Urinary bladder (tissue), 4 donors: Measurements from ENCODE around the gene TAF5L. TPM values are rescaled to one million over a fixed set of nuclear protein-coding genes. Genes with fewer than 3 reads are reported as not detected.

Experiments
- DNase-seq: peaks from one replicate; pipeline ENCODE4 v3.0.0-alpha.2; 2015; ENCODE audit errors: extremely low spot score
- H3K27ac ChIP-seq: one replicate; pipeline ENCODE4 v1.5.1; 2013; ENCODE audit warnings: low read depth, mild to moderate bottlenecking, moderate library complexity
- H3K36me3 ChIP-seq: one replicate; pipeline ENCODE4 v1.6.1; 2013; ENCODE audit warnings: mild to moderate bottlenecking, moderate library complexity; ENCODE audit not compliant: insufficient read depth
- H3K4me1 ChIP-seq: one replicate; pipeline ENCODE4 v1.6.1; 2013; ENCODE audit warnings: mild to moderate bottlenecking, moderate library complexity; ENCODE audit not compliant: insufficient read depth
- H3K4me3 ChIP-seq: one replicate; pipeline ENCODE4 v1.5.1; 2013; ENCODE audit warnings: low read depth, low read length
- WGBS: extraction: QIAGEN DNeasy Blood & Tissue Kit; methylation state at CpG from one replicate; pipeline ENCODE4 v1.1.7; 2013; 5-methylcytosine and 5-hydroxymethylcytosine counted together
- polyA plus RNA-seq: library from polyadenylated mRNA; stranded (reverse); fragments of 200-250 nt; gene quantifications from one replicate; pipeline ENCODE4 v1.2.3, GENCODE V29; 2013
- total RNA-seq: library from RNA; depleted of rRNA; stranded (reverse); fragments of >200 nt; gene quantifications from one replicate; pipeline ENCODE4 v1.2.3, GENCODE V29; 2014
- donor health status: healthy with polysubstance abuse.
- donor health status: healthy.

Gene TAF5L
- total and polyA plus RNA-seq, 2 donors = 18.1 to 19.3 TPM

- WGBS = 93% methylated on average over 5 of the region's 5 CpGs
- H3K4me3 ChIP-seq = no peak overlapping the region
- DNase-seq = no peak
- H3K27ac ChIP-seq = no peak overlapping the region
- H3K36me3 ChIP-seq = peaks cover 2% of the 10 kb centered on the region
- no peaks in the 10 kb centered on the region for H3K4me1 ChIP-seq
Measured at GRCh38 chr1:229655781-229656180, 29.9 kb upstream of the TAF5L start.

GRCh38 chr1:229653420-229653819 lies 27.5 kb upstream of the TAF5L start:
- 65% methylated on average over 1 of the region's 1 CpG for WGBS
- DNase-seq = no peak
- Histone ChIP-seq H3K4me1 (no peaks in the 10 kb centered on the region), H3K27ac (no peak overlapping the region), H3K36me3 (peaks cover 2% of the 10 kb centered on the region), H3K4me3 (no peak overlapping the region)

- no peak for DNase-seq
- no peak overlapping the region for H3K27ac ChIP-seq
- no peak overlapping the region for H3K4me3 ChIP-seq
- H3K4me1 ChIP-seq = no peaks in the 10 kb centered on the region
- peaks cover 5% of the 10 kb centered on the region for H3K36me3 ChIP-seq
- WGBS = 95% methylated on average over 3 of the region's 3 CpGs
Measured at GRCh38 chr1:229651546-229651945, 25.6 kb upstream of the TAF5L start.

GRCh38 chr1:229650045-229650444 lies 24.1 kb upstream of the TAF5L start:
- no peak for DNase-seq
- H3K36me3 ChIP-seq = peaks cover 5% of the 10 kb centered on the region
- WGBS = 93% methylated on average over 4 of the region's 4 CpGs
- no peaks in the 10 kb centered on the region for H3K4me1 ChIP-seq
- no peak overlapping the region for H3K27ac ChIP-seq
- H3K4me3 ChIP-seq = no peak overlapping the region

- Histone ChIP-seq H3K4me1 (no peaks in the 10 kb centered on the region), H3K27ac (no peak overlapping the region), H3K4me3 (no peak overlapping the region), H3K36me3 (peaks cover 5% of the 10 kb centered on the region)
- WGBS = 94% methylated on average over 4 of the region's 4 CpGs
- DNase-seq = no peak
Measured at GRCh38 chr1:229648406-229648805, 22.5 kb upstream of the TAF5L start.

- Histone ChIP-seq H3K4me1 (no peaks in the 10 kb centered on the region), H3K27ac (no peak overlapping the region), H3K36me3 (peaks cover 3% of the 10 kb centered on the region), H3K4me3 (no peak overlapping the region)
- no peak for DNase-seq
- 91% methylated on average over 15 of the region's 15 CpGs for WGBS
Measured at GRCh38 chr1:229645324-229645993, 19.5 kb upstream of the TAF5L start.

GRCh38 chr1:229643996-229644745 lies 18.2 kb upstream of the TAF5L start:
- H3K36me3 ChIP-seq = peaks cover 3% of the 10 kb centered on the region

GRCh38 chr1:229642970-229643369 lies 17.0 kb upstream of the TAF5L start:
- WGBS = 98% methylated on average over 4 of the region's 4 CpGs
- no peaks in the 10 kb centered on the region for H3K4me1 ChIP-seq
- no peak for DNase-seq
- peaks cover 3% of the 10 kb centered on the region for H3K36me3 ChIP-seq
- no peak overlapping the region for H3K27ac ChIP-seq
- H3K4me3 ChIP-seq = no peak overlapping the region

More at GRCh38 chr1:229643996-229644745, 18.2 kb upstream of the TAF5L start:
- 90% methylated on average over 6 of the region's 6 CpGs for WGBS
- no peak overlapping the region for H3K27ac ChIP-seq
- H3K4me1 ChIP-seq = no peaks in the 10 kb centered on the region
- no peak for DNase-seq
- no peak overlapping the region for H3K4me3 ChIP-seq

- no peak for DNase-seq
- Histone ChIP-seq H3K4me3 (no peak overlapping the region), H3K4me1 (no peaks in the 10 kb centered on the region), H3K27ac (no peak overlapping the region), H3K36me3 (peaks cover 3% of the 10 kb centered on the region)
- 68% methylated on average over 5 of the region's 5 CpGs for WGBS
Measured at GRCh38 chr1:229642376-229642775, 16.5 kb upstream of the TAF5L start.

- H3K36me3 ChIP-seq = no peaks in the 10 kb centered on the region
- H3K4me3 ChIP-seq = no peak overlapping the region
- WGBS = 95% methylated on average over 3 of the region's 3 CpGs
- no peak for DNase-seq
- H3K4me1 ChIP-seq = no peaks in the 10 kb centered on the region
- H3K27ac ChIP-seq = no peak overlapping the region
Measured at GRCh38 chr1:229641306-229641705, 15.4 kb upstream of the TAF5L start.

GRCh38 chr1:229640455-229640854 lies 14.5 kb upstream of the TAF5L start:
- WGBS = 81% methylated on average over 12 of the region's 12 CpGs
- DNase-seq = no peak
- H3K4me1 ChIP-seq = no peaks in the 10 kb centered on the region
- H3K36me3 ChIP-seq = no peaks in the 10 kb centered on the region
- no peak overlapping the region for H3K4me3 ChIP-seq
- H3K27ac ChIP-seq = no peak overlapping the region

GRCh38 chr1:229637746-229638145 lies 11.8 kb upstream of the TAF5L start:
- no peak for DNase-seq
- Histone ChIP-seq H3K4me1 (no peaks in the 10 kb centered on the region), H3K27ac (no peak overlapping the region), H3K4me3 (no peak overlapping the region), H3K36me3 (no peaks in the 10 kb centered on the region)
- 96% methylated on average over 12 of the region's 12 CpGs for WGBS

- DNase-seq = no peak
- H3K4me3 ChIP-seq = no peak overlapping the region
- no peak overlapping the region for H3K27ac ChIP-seq
- H3K4me1 ChIP-seq = no peaks in the 10 kb centered on the region
- no peaks in the 10 kb centered on the region for H3K36me3 ChIP-seq
- 93% methylated on average over 9 of the region's 9 CpGs for WGBS
Measured at GRCh38 chr1:229636042-229636441, 10.1 kb upstream of the TAF5L start.

GRCh38 chr1:229631966-229632365 lies 6.0 kb upstream of the TAF5L start:
- 92% methylated on average over 6 of the region's 6 CpGs for WGBS
- no peak for DNase-seq
- Histone ChIP-seq H3K27ac (no peak overlapping the region), H3K36me3 (no peaks in the 10 kb centered on the region), H3K4me3 (no peak overlapping the region), H3K4me1 (no peaks in the 10 kb centered on the region)
